CD14-positive monocyte (primary cell): ENCODE data around the gene COQ8A. TPM values are rescaled to one million over a fixed set of nuclear protein-coding genes. Genes with fewer than 3 reads are reported as not detected.

Source experiments
- DNase-seq, 3 donors: peaks; one replicate each; pipeline ENCODE4 v3.0.0-alpha.2; 2011 to 2022
- H2AFZ ChIP-seq: 2 replicates; pipeline ENCODE4 v1.6.0; 2012; ENCODE audit warnings: mild to moderate bottlenecking, low read depth, low read length, inconsistent platforms; ENCODE audit not compliant: insufficient read depth, poor library complexity, severe bottlenecking
- H3K27ac ChIP-seq, 2 donors: 1 replicate in 1 of 2; 2 replicates in 1 of 2; pipeline ENCODE4 v1.5.1; 2012 to 2013; ENCODE audit warnings: low read length in 2 of 2, control low read depth in 1 of 2, inconsistent platforms in 1 of 2, low read depth in 1 of 2, mild to moderate bottlenecking in 1 of 2
- H3K27me3 ChIP-seq, 2 donors: one replicate each; pipeline versions ENCODE4 v1.6.0 to v1.6.1; 2011 to 2013; ENCODE audit warnings: low read length in 2 of 2; ENCODE audit not compliant: control insufficient read depth in 2 of 2, insufficient read depth in 2 of 2
- H3K36me3 ChIP-seq, 2 donors: replicated peaks in 1 of 2; 1 replicate in 1 of 2; 2 replicates in 1 of 2; pipeline versions ENCODE4 v1.5.1 to v1.6.1; 2012 to 2013; ENCODE audit warnings: low read length in 2 of 2, control low read depth in 1 of 2, inconsistent platforms in 1 of 2, mild to moderate bottlenecking in 1 of 2; ENCODE audit not compliant: insufficient read depth in 2 of 2, control insufficient read depth in 1 of 2
- H3K4me1 ChIP-seq, 2 donors: 1 replicate in 1 of 2; 2 replicates in 1 of 2; pipeline versions ENCODE4 v1.5.1 to v1.6.1; 2012 to 2013; ENCODE audit warnings: low read length in 2 of 2, control low read depth in 1 of 2, inconsistent platforms in 1 of 2, mild to moderate bottlenecking in 1 of 2, moderate library complexity in 1 of 2; ENCODE audit not compliant: insufficient read depth in 2 of 2, control insufficient read depth in 1 of 2
- H3K4me2 ChIP-seq: replicated peaks from 2 replicates; pipeline ENCODE3; 2012; ENCODE audit warnings: low read length, moderate library complexity, mild to moderate bottlenecking; ENCODE audit not compliant: poor library complexity, severe bottlenecking; ENCODE audit errors: extremely low read depth
- H3K4me3 ChIP-seq, 3 experiments: fragments of 200-600 bp in 1 of 3; sonication (generic) in 1 of 3; replicated peaks in 1 of 3; 1 replicate in 2 of 3; 2 replicates in 1 of 3; pipeline ENCODE4 v1.5.1; 2011 to 2013; ENCODE audit warnings: low read length in 3 of 3, mild to moderate bottlenecking in 3 of 3, control low read depth in 2 of 3, low read depth in 2 of 3, inconsistent platforms in 1 of 3, moderate library complexity in 1 of 3
- H3K79me2 ChIP-seq: 2 replicates; pipeline ENCODE4 v1.6.0; 2012; ENCODE audit warnings: mild to moderate bottlenecking, control low read depth, inconsistent platforms, low read length, moderate library complexity; ENCODE audit not compliant: insufficient read depth
- H3K9ac ChIP-seq: 2 replicates; pipeline ENCODE4 v1.6.0; 2017; ENCODE audit warnings: low read length, mild to moderate bottlenecking; ENCODE audit not compliant: insufficient read depth, poor library complexity, severe bottlenecking
- H3K9me3 ChIP-seq, 2 donors: replicated peaks in 1 of 2; 1 replicate in 1 of 2; 2 replicates in 1 of 2; pipeline versions ENCODE4 v1.5.1 to v1.6.1; 2012 to 2013; ENCODE audit warnings: low read length in 2 of 2, control low read depth in 1 of 2; ENCODE audit not compliant: control insufficient read depth in 1 of 2, insufficient read depth in 1 of 2
- H4K20me1 ChIP-seq: 2 replicates; pipeline ENCODE4 v1.6.0; 2012; ENCODE audit warnings: mild to moderate bottlenecking, low read length, control low read depth, moderate library complexity; ENCODE audit not compliant: insufficient read depth
- H3K27ac Mint-ChIP-seq, 7 donors: one replicate each; pipeline ENCODE4 v1.8.0; 2020; ENCODE audit warnings: mild to moderate bottlenecking in 7 of 7, mixed read lengths in 7 of 7, moderate library complexity in 6 of 7, inconsistent platforms in 2 of 7
- H3K27me3 Mint-ChIP-seq, 3 donors: one replicate each; pipeline ENCODE4 v1.8.0; 2021 to 2022; ENCODE audit warnings: low read depth in 3 of 3, mild to moderate bottlenecking in 3 of 3, mixed read lengths in 3 of 3, moderate library complexity in 3 of 3, inconsistent platforms in 1 of 3
- H3K36me3 Mint-ChIP-seq, 2 donors: one replicate each; pipeline ENCODE4 v1.8.0; 2020; ENCODE audit warnings: mixed read lengths in 2 of 2, inconsistent platforms in 1 of 2, mild to moderate bottlenecking in 1 of 2
- H3K4me1 Mint-ChIP-seq: one replicate; pipeline ENCODE4 v1.8.0; 2020; ENCODE audit warnings: mild to moderate bottlenecking, mixed read lengths
- H3K4me3 Mint-ChIP-seq, 2 donors: one replicate each; pipeline ENCODE4 v1.8.0; 2020; ENCODE audit warnings: mild to moderate bottlenecking in 2 of 2, mixed read lengths in 2 of 2, moderate library complexity in 1 of 2
- H3K9me3 Mint-ChIP-seq, 7 donors: one replicate each; pipeline ENCODE4 v1.8.0; 2020 to 2022; ENCODE audit warnings: mixed read lengths in 7 of 7, mild to moderate bottlenecking in 6 of 7, moderate library complexity in 6 of 7, inconsistent platforms in 2 of 7
- CTCF ChIP-seq: fragments of 200-600 bp; IDR thresholded peaks from one replicate; pipeline ENCODE4 v1.8.0; 2022; ENCODE audit warnings: antibody characterized with exemption, mild to moderate bottlenecking
- WGBS: methylation state at CpG from one replicate; pipeline ENCODE4 v1.1.5; 2013; ENCODE audit warnings: missing lambda C conversion rate; ENCODE audit not compliant: insufficient coverage; 5-methylcytosine and 5-hydroxymethylcytosine counted together
- intact Hi-C, 2 donors: fragments of 100-400 bp; cut with micrococcal nuclease; formaldehyde crosslinking; loops; one replicate each; pipeline versions ENCODE4 v1.15.0 to v1.15.1; 2023
- polyA plus RNA-seq, 3 donors: library from polyadenylated mRNA; depleted of rRNA in 1 of 3; unstranded in 2 of 3; stranded (reverse) in 1 of 3; fragments of 300-500 nt in 2 of 3; fragments of >200 nt in 1 of 3; fragmentation: Illumina TruSeq in 2 of 3; gene quantifications; 1 replicate in 2 of 3; 2 replicates in 1 of 3; pipeline ENCODE4 v1.2.3, GENCODE V29; 2012 to 2021

Gene COQ8A
- polyA plus RNA-seq, 3 donors: 33.1 to 44.7 (median 38.2) TPM

- Mint-ChIP-seq H3K36me3 (peaks cover 31 to 55% of the 10 kb centered on the region in 2 donors), H3K4me3 (peak overlapping the region; percentile 37 to 54), H3K27ac (peak overlapping the region in 6 of 7 donors; percentile 64 to 94 (median 75)), H3K9me3 (peaks cover 0 to 7% (median 4%) of the 10 kb centered on the region in 7 donors), H3K27me3 (peaks cover 0 to 2% (median 0%) of the 10 kb centered on the region in 3 donors), H3K4me1 (peaks cover 22% of the 10 kb centered on the region)
- Histone ChIP-seq H3K4me3 (no peak overlapping the region), H3K27me3 (no peaks in the 10 kb centered on the region), H3K9ac (peak overlapping the region; percentile 6), H3K4me1 (peaks cover 17 to 18% of the 10 kb centered on the region in 2 donors), H3K9me3 (peaks cover 0 to 7% of the 10 kb centered on the region in 2 donors), H3K36me3 (peaks cover 26 to 52% of the 10 kb centered on the region in 2 donors), H3K79me2 (peaks cover 45% of the 10 kb centered on the region), H4K20me1 (peaks cover 85% of the 10 kb centered on the region), H2AFZ (no peak overlapping the region), H3K27ac (peak overlapping the region; percentile 18 to 43), H3K4me2 (no peak overlapping the region)
- no peak for TF ChIP-seq CTCF
- DNase-seq: peak; percentile 25 to 33 (median 26)
- WGBS: 19% methylated on average over 2 of the region's 6 CpGs
- intact Hi-C loops: no loop called here
These were observed 24.0 kb downstream of the COQ8A start for GRCh38 chr1:226964068-226964425.

GRCh38 chr1:226964611-226965486 lies 24.8 kb downstream of the COQ8A start:
- Histone ChIP-seq H3K9me3 (peaks cover 0 to 4% of the 10 kb centered on the region in 2 donors), H3K4me1 (peaks cover 17 to 18% of the 10 kb centered on the region in 2 donors), H3K4me2 (no peak overlapping the region), H3K36me3 (peaks cover 26 to 59% of the 10 kb centered on the region in 2 donors), H3K79me2 (peaks cover 37% of the 10 kb centered on the region), H3K27ac (peak overlapping the region in 1 of 2 donors; percentile 43), H3K9ac (no peak overlapping the region), H4K20me1 (peaks cover 78% of the 10 kb centered on the region), H2AFZ (no peak overlapping the region), H3K4me3 (no peak overlapping the region), H3K27me3 (no peaks in the 10 kb centered on the region)
- peaks cover 0 to 2% (median 0%) of the 10 kb centered on the region in 3 donors for H3K27me3 Mint-ChIP-seq
- H3K4me1 Mint-ChIP-seq: peaks cover 19% of the 10 kb centered on the region
- DNase-seq: no peak
- 98% methylated on average over 27 of the region's 29 CpGs for WGBS
- intact Hi-C loops: no loop called here
- H3K9me3 Mint-ChIP-seq: peaks cover 0 to 6% (median 0%) of the 10 kb centered on the region in 7 donors
- no peak overlapping the region for H3K4me3 Mint-ChIP-seq
- H3K36me3 Mint-ChIP-seq: peaks cover 38 to 63% of the 10 kb centered on the region in 2 donors
- peak overlapping the region in 2 of 7 donors; percentile 71 to 94 for H3K27ac Mint-ChIP-seq
- TF ChIP-seq CTCF: no peak
